GM12878 (cell line): ENCODE measurements around the gene ZFP1. TPM values are rescaled to one million over a fixed set of nuclear protein-coding genes. Genes with fewer than 3 reads are reported as not detected.

Experiments
- ATAC-seq: fragments of 200-7000 bp; cut with Tn5 transposase; 3 replicates; pipeline ENCODE4 v1.9.1; 2020; ENCODE audit warnings: mild to moderate bottlenecking, moderate library complexity
- BruUV-seq: library from RNA; stranded (reverse); fragments of 400-500 nt; replicated peaks from 2 replicates; lab custom pipeline; 2021; lab: Mats Ljungman, UMichigan
- CTCF ChIA-PET: fragments of 300-600 bp; sonication (Branson Sonifier 250); formaldehyde crosslinking; extraction: SDS; loops from one replicate; lab custom pipeline; 2021; ENCODE audit warnings: inconsistent platforms; lab: Yijun Ruan, JAX
- POLR2A ChIA-PET: fragments of 350-600 bp; formaldehyde crosslinking; extraction: SDS; loops from one replicate; lab custom pipeline; 2021; ENCODE audit warnings: inconsistent platforms; lab: Charles Lee
- RAD21 ChIA-PET: fragments of 300-600 bp; sonication (Branson Sonifier 250); formaldehyde crosslinking; loops from one replicate; lab custom pipeline; 2023; ENCODE audit warnings: antibody characterized with exemption; ENCODE audit not compliant: unreplicated experiment; lab: Charles Lee
- SMC1A ChIA-PET: fragments of 300-600 bp; sonication (Branson Sonifier 250); formaldehyde crosslinking; loops from one replicate; lab custom pipeline; 2023; ENCODE audit not compliant: unreplicated experiment, uncharacterized antibody; lab: Charles Lee
- DNase-seq: peaks from one replicate; pipeline ENCODE4 v3.0.0-alpha.2; 2011; ENCODE audit warnings: low read depth, low spot score
- FAIRE-seq: peaks from 3 replicates; lab custom pipeline; 2011; peaks lifted over from hg19 to GRCh38; lab: Jason Lieb, UNC
- H2AFZ ChIP-seq: 2 replicates; pipeline ENCODE4 v1.6.0; 2011; ENCODE audit warnings: low read depth, low read length, control low read depth; ENCODE audit not compliant: control insufficient read depth
- H3K27ac ChIP-seq: 2 replicates; pipeline ENCODE4 v1.5.1; 2011; ENCODE audit warnings: control low read depth; ENCODE audit not compliant: control insufficient read depth, insufficient read depth
- H3K27me3 ChIP-seq, 2 experiments: replicated peaks in 1 of 2; 2 replicates each; pipeline versions ENCODE4 v1.6.0 to v1.6.1; 2011; ENCODE audit warnings: low read length in 1 of 2; ENCODE audit not compliant: control insufficient read depth in 2 of 2, insufficient read depth in 2 of 2
- H3K36me3 ChIP-seq, 2 experiments: 2 replicates each; pipeline ENCODE4 v1.5.1; 2011; ENCODE audit warnings: low read length in 1 of 2; ENCODE audit not compliant: control insufficient read depth in 2 of 2, insufficient read depth in 2 of 2
- H3K4me1 ChIP-seq: 2 replicates; pipeline ENCODE4 v1.6.1; 2011; ENCODE audit warnings: mild to moderate bottlenecking, low read length, moderate library complexity, mixed read lengths; ENCODE audit not compliant: control insufficient read depth, insufficient read depth
- H3K4me2 ChIP-seq: 2 replicates; pipeline ENCODE4 v1.6.0; 2011; ENCODE audit warnings: control low read depth; ENCODE audit not compliant: control insufficient read depth, insufficient read depth
- H3K4me3 ChIP-seq: fragments of 200-600 bp; sonication (generic); 2 replicates; pipeline ENCODE4 v1.5.1; 2016
- H3K79me2 ChIP-seq: 2 replicates; pipeline ENCODE4 v1.6.0; 2011; ENCODE audit warnings: low read length; ENCODE audit not compliant: control insufficient read depth, insufficient read depth
- H3K9ac ChIP-seq: 2 replicates; pipeline ENCODE4 v1.8.0; 2011; ENCODE audit warnings: low read length, control low read depth, mixed read lengths; ENCODE audit not compliant: control insufficient read depth, insufficient read depth
- H3K9me3 ChIP-seq: replicated peaks from 3 replicates; pipeline ENCODE4 v1.5.1; 2011; ENCODE audit warnings: mild to moderate bottlenecking, low read length; ENCODE audit not compliant: control insufficient read depth, insufficient read depth
- H4K20me1 ChIP-seq: 2 replicates; pipeline ENCODE4 v1.6.0; 2011; ENCODE audit not compliant: control insufficient read depth, insufficient read depth
- BACH1 ChIP-seq: fragments of 450-650 bp; IDR thresholded peaks from 2 replicates; pipeline ENCODE4 v1.6.1; 2017; ENCODE audit warnings: mild to moderate bottlenecking, borderline replicate concordance
- CBX5 ChIP-seq: sonication (generic); IDR thresholded peaks from 2 replicates; pipeline ENCODE4 v1.6.1; 2016; ENCODE audit warnings: low read depth, moderate library complexity, mild to moderate bottlenecking, inconsistent platforms
- CEBPZ ChIP-seq: fragments of 150-350 bp; IDR thresholded peaks from 2 replicates; pipeline ENCODE4 v1.6.1; 2016; ENCODE audit warnings: low read depth, low read length
- EGR1 ChIP-seq, 2 experiments: IDR thresholded peaks; 1 replicate in 1 of 2; 2 replicates in 1 of 2; pipeline ENCODE4 v1.6.1; 2011 to 2012; ENCODE audit warnings: low read depth in 2 of 2, low read length in 2 of 2, borderline replicate concordance in 1 of 2, mild to moderate bottlenecking in 1 of 2, moderate library complexity in 1 of 2
- GABPA ChIP-seq: IDR thresholded peaks from 2 replicates; pipeline ENCODE4 v1.6.1; 2014; ENCODE audit warnings: antibody characterized with exemption, low read depth, mild to moderate bottlenecking, inconsistent platforms
- LARP7 ChIP-seq: fragments of 450-650 bp; IDR thresholded peaks from 2 replicates; pipeline ENCODE4 v1.6.1; 2017; ENCODE audit warnings: mild to moderate bottlenecking
- MTA3 ChIP-seq: IDR thresholded peaks from 2 replicates; pipeline ENCODE4 v1.6.1; 2012; ENCODE audit warnings: low read length, inconsistent platforms, borderline replicate concordance
- NBN ChIP-seq: fragments of 450-650 bp; IDR thresholded peaks from 2 replicates; pipeline ENCODE4 v1.6.1; 2016
- NFXL1 ChIP-seq: fragments of 450-650 bp; IDR thresholded peaks from 2 replicates; pipeline ENCODE4 v1.6.1; 2017; ENCODE audit warnings: antibody characterized with exemption, mild to moderate bottlenecking, borderline replicate concordance
- NRF1 ChIP-seq: conservative IDR thresholded peaks from 2 replicates; pipeline ENCODE4 v1.6.1; 2011; ENCODE audit warnings: mild to moderate bottlenecking, low read depth, low read length, improper control_type of control experiment
- SMAD1 ChIP-seq: fragments of 450-650 bp; IDR thresholded peaks from 2 replicates; pipeline ENCODE4 v1.6.1; 2018; ENCODE audit warnings: mild to moderate bottlenecking, low read depth; ENCODE audit not compliant: partially characterized antibody
- TCF3 ChIP-seq: IDR thresholded peaks from 2 replicates; pipeline ENCODE4 v1.6.1; 2012; ENCODE audit warnings: low read depth, mild to moderate bottlenecking, low read length, borderline replicate concordance; ENCODE audit not compliant: insufficient read depth
- ZBED1 ChIP-seq: IDR thresholded peaks from 2 replicates; pipeline ENCODE4 v1.6.1; 2016; ENCODE audit warnings: borderline replicate concordance
- ZBTB11 ChIP-seq: fragments of 450-650 bp; formaldehyde crosslinking; IDR thresholded peaks from 2 replicates; pipeline ENCODE4 v1.5.0; 2022; ENCODE audit warnings: mild to moderate bottlenecking, missing genetic modification characterization
- ZNF207 ChIP-seq: fragments of 450-650 bp; IDR thresholded peaks from 2 replicates; pipeline ENCODE4 v1.6.1; 2014; ENCODE audit warnings: antibody characterized with exemption, mild to moderate bottlenecking, borderline replicate concordance
- ZNF384 ChIP-seq: IDR thresholded peaks from 2 replicates; pipeline ENCODE4 v1.6.1; 2012; ENCODE audit warnings: low read depth, mild to moderate bottlenecking, low read length, improper control_type of control experiment, borderline replicate concordance
- WGBS: methylation state at CpG from one replicate; pipeline ENCODE4 v1.1.6; 2016; ENCODE audit warnings: low lambda C conversion rate; ENCODE audit not compliant: insufficient replicate concordance, insufficient coverage; ENCODE audit errors: missing lambda C conversion rate; 5-methylcytosine and 5-hydroxymethylcytosine counted together
- in situ Hi-C: fragments of 300-500 bp; cut with MboI; formaldehyde crosslinking; loops from 9 replicates; pipeline ENCODE4 v1.14.3; 2018; ENCODE audit warnings: mixed read lengths
- intact Hi-C: fragments of 100-400 bp; cut with micrococcal nuclease; formaldehyde crosslinking; loops from one replicate; pipeline ENCODE4 v1.14.2; 2022; ENCODE audit not compliant: unreplicated experiment
- polyA plus RNA-seq, 11 experiments: library from polyadenylated mRNA; depleted of rRNA in 4 of 11; unstranded in 6 of 11; stranded (reverse) in 5 of 11; fragments of >200 nt; fragmentation: Nextera tagmentation in 4 of 11; fragmentation: Illumina TruSeq in 1 of 11; extraction: Ambion mirVana in 4 of 11; extraction: Trizol in 1 of 11; gene quantifications; 1 replicate in 1 of 11; 2 replicates in 10 of 11; pipeline versions ENCODE4 v1.2.1 to v1.2.3, GENCODE V29; 2011 to 2016; ENCODE audit warnings: inconsistent platforms in 2 of 11, missing spikeins in 2 of 11, low read depth in 1 of 11
- total RNA-seq, 4 experiments: library from RNA; depleted of rRNA in 3 of 4; stranded (reverse); fragments of >200 nt in 3 of 4; fragmentation: Illumina TruSeq in 1 of 4; extraction: Trizol in 1 of 4; gene quantifications; 2 replicates each; pipeline versions ENCODE4 v1.2.1 to v1.2.3, GENCODE V29; 2013 to 2021

Gene ZFP1
- total and polyA plus RNA-seq, 10 of the 15 experiments (the other 5 are each of a cell fraction or from before 2014, with no cell fraction given) = 3.5 to 17.6 (median 14.7) TPM

GRCh38 chr16:75176926-75177325 is 28.6 kb downstream of the ZFP1 start:
- peaks cover 23% of the 10 kb centered on the region; the same call in 2 of the 3 replicates for H3K9me3 ChIP-seq
- intact Hi-C loops = no loop called here
- no peak for ATAC-seq
- TF ChIP-seq ZNF207 (no peak), ZBTB11 (no peak), MTA3 (no peak), NBN (no peak), GABPA (no peak), CBX5 (no peak), ZNF384 (no peak), NRF1 (no peak), CEBPZ (no peak), LARP7 (no peak), NFXL1 (no peak), BACH1 (no peak), SMAD1 (no peak), ZBED1 (no peak), TCF3 (no peak), EGR1 (IDR thresholded peaks at IDR 0.05; ENCODE audit: borderline replicate concordance in 1 of 2, low read depth in 2 of 2, low read length in 2 of 2) (no peak)

More at GRCh38 chr16:75176926-75177325, 28.6 kb downstream of the ZFP1 start:
- Histone ChIP-seq H4K20me1 (no peaks in the 10 kb centered on the region), H3K9ac (no peak overlapping the region), H3K4me1 (no peaks in the 10 kb centered on the region; the same call in 1 of the 2 replicates), H3K27ac (no peak overlapping the region), H3K4me3 (no peak overlapping the region), H3K36me3 (no peaks in the 10 kb centered on the region), H3K79me2 (no peaks in the 10 kb centered on the region), H3K27me3 (no peaks in the 10 kb centered on the region), H3K4me2 (no peak overlapping the region), H2AFZ (no peak overlapping the region)
- DNase-seq (no peak), FAIRE-seq (no peak)
- POLR2A ChIA-PET = no interaction called here
- no TSS peak for BruUV-seq
- CTCF ChIA-PET = interaction anchor here (0.8 to 2.7 kb wide), 2 partner anchors 22 to 225 kb away, joined by 3 to 8 read pairs; no protein-coding TSS in a partner anchor
- RAD21 ChIA-PET = no interaction called here
- SMC1A ChIA-PET = no interaction called here
- WGBS = 69% methylated on average over 2 of the region's 2 CpGs
- in situ Hi-C loops = no loop called here
